CD8-positive, alpha-beta memory T cell (primary cell): ENCODE results near the gene PI4KB. TPM values are rescaled to one million over a fixed set of nuclear protein-coding genes. Genes with fewer than 3 reads are reported as not detected.

ENCODE experiments used
- CTCF ChIA-PET: fragments of 350-600 bp; sonication (Branson Sonifier 250); formaldehyde crosslinking; loops from one replicate; lab custom pipeline; 2021; ENCODE audit warnings: antibody characterized with exemption; lab: Charles Lee
- POLR2A ChIA-PET: fragments of 350-600 bp; sonication (Branson Sonifier 250); formaldehyde crosslinking; loops from one replicate; lab custom pipeline; 2021; ENCODE audit warnings: antibody characterized with exemption; lab: Charles Lee
- DNase-seq, 5 donors: peaks; one replicate each; pipeline versions ENCODE4 v3.0.0 to v3.0.0-alpha.2; 2020 to 2022; ENCODE audit warnings: mixed read lengths in 1 of 5
- H3K27ac ChIP-seq: one replicate; pipeline ENCODE4 v1.7.0; 2013; ENCODE audit warnings: low read depth, mild to moderate bottlenecking, low read length, moderate library complexity
- H3K27me3 ChIP-seq: 2 replicates; pipeline ENCODE4 v1.7.0; 2013; ENCODE audit warnings: low read length, mild to moderate bottlenecking; ENCODE audit not compliant: insufficient read depth, poor library complexity, severe bottlenecking
- H3K36me3 ChIP-seq: 2 replicates; pipeline ENCODE4 v1.7.0; 2013; ENCODE audit warnings: mild to moderate bottlenecking, low read length, moderate library complexity; ENCODE audit not compliant: insufficient read depth
- H3K4me1 ChIP-seq: 2 replicates; pipeline ENCODE4 v1.7.0; 2013; ENCODE audit warnings: mild to moderate bottlenecking, low read length, moderate library complexity; ENCODE audit not compliant: insufficient read depth
- H3K4me3 ChIP-seq: 2 replicates; pipeline ENCODE4 v1.7.0; 2013; ENCODE audit warnings: mild to moderate bottlenecking, low read length
- H3K9me3 ChIP-seq: 2 replicates; pipeline ENCODE4 v1.7.0; 2013; ENCODE audit warnings: mild to moderate bottlenecking, low read length
- H3K27ac Mint-ChIP-seq, 8 donors: one replicate each; pipeline ENCODE4 v1.8.0; 2020 to 2021; ENCODE audit warnings: mixed read lengths in 8 of 8, mild to moderate bottlenecking in 6 of 8, inconsistent platforms in 3 of 8, moderate library complexity in 3 of 8
- H3K27me3 Mint-ChIP-seq, 2 donors: one replicate each; pipeline ENCODE4 v1.8.0; 2020 to 2021; ENCODE audit warnings: mixed read lengths in 2 of 2, mild to moderate bottlenecking in 1 of 2, moderate library complexity in 1 of 2
- H3K36me3 Mint-ChIP-seq, 3 donors: one replicate each; pipeline ENCODE4 v1.8.0; 2020 to 2021; ENCODE audit warnings: mixed read lengths in 3 of 3, inconsistent platforms in 1 of 3, mild to moderate bottlenecking in 1 of 3
- H3K4me1 Mint-ChIP-seq, 3 donors: one replicate each; pipeline ENCODE4 v1.8.0; 2020 to 2021; ENCODE audit warnings: mixed read lengths in 3 of 3, inconsistent platforms in 1 of 3, mild to moderate bottlenecking in 1 of 3
- H3K4me3 Mint-ChIP-seq, 7 donors: one replicate each; pipeline ENCODE4 v1.8.0; 2020 to 2021; ENCODE audit warnings: mixed read lengths in 7 of 7, mild to moderate bottlenecking in 6 of 7, moderate library complexity in 4 of 7, inconsistent platforms in 2 of 7
- H3K9me3 Mint-ChIP-seq, 5 donors: one replicate each; pipeline ENCODE4 v1.8.0; 2020 to 2022; ENCODE audit warnings: mixed read lengths in 5 of 5, mild to moderate bottlenecking in 3 of 5, moderate library complexity in 2 of 5, inconsistent platforms in 1 of 5
- polyA plus RNA-seq: library from polyadenylated mRNA; unstranded; fragments of 300-500 nt; fragmentation: Illumina TruSeq; gene quantifications from one replicate; pipeline ENCODE4 v1.2.3, GENCODE V29; 2021
- total RNA-seq, 2 experiments: library from RNA; stranded (reverse); gene quantifications; one replicate each; pipeline ENCODE4 v1.2.3, GENCODE V29; 2021

The PI4KB gene
- total RNA-seq: 10 to 100 TPM; 59.9 to 65.5 TPM
- polyA plus RNA-seq: 67.5 TPM

DNA sequence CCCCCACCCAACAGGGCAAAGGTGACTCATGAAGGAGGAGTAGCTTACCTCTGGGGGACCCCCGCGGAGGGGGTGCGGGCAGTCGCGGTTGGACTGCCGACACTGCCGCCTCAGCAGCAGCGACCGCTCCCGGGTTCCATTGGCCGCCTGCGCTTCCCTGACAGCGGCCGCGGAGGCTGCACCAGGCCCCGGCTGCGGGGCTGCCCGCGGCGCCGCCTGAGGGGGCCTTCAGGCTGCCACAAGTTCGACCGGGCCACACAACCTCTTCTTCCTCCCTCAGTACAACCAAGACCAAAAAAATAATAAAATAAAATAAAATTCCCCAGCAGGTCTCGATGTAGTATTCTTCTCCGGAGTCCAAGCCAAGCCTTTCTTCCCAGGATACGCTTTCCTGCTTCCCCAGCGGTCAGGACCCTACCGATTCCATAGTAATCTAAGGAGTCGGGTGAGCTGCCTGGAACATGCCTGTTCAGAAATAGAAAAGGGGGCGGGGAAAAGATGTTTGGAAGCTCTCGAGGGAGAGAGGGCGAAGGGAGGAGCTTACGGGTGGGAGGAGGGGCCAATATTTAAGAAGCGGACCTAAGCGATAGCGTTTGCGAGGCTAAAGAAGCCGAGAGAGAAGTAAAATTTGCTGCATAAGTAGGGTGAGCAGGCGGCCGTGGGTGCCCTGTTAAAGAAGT is at the start of gene PI4KB:
PI4KB (minus strand) TSS at position 194 of the 680 bp plus-strand sequence. CDS start 10,935 bp downstream, outside the sequence.
- ChIA-PET POLR2A (interaction anchor here (1.0 to 1.7 kb wide), 9 partner anchors 9 to 435 kb away, joined by 3 to 13 read pairs (median 6); partner anchors contain the start of genes PSMB4, RFX5 and ZNF687), CTCF (interaction anchor here (0.9 to 6.5 kb wide), 8 partner anchors 12 to 228 kb away, joined by 3 to 64 read pairs (median 4); no protein-coding TSS in a partner anchor)
- H3K27ac ChIP-seq: peak within 1 kb of the TSS; percentile 83
- Mint-ChIP-seq H3K36me3 (peaks cover 0 to 42% (median 5%) of the 10 kb centered on the region in 3 donors), H3K27me3 (no peaks in the 10 kb centered on the region), H3K4me3 (peak within 1 kb of the TSS; percentile 91 to 99 (median 93)), H3K27ac (peak within 1 kb of the TSS; percentile 86 to 100 (median 98)), H3K4me1 (peaks cover 36 to 49% (median 49%) of the 10 kb centered on the region in 3 donors), H3K9me3 (no peaks in the 10 kb centered on the region)
- peaks cover 4% of the 10 kb centered on the region for H3K36me3 ChIP-seq
- H3K4me1 ChIP-seq: peaks cover 25% of the 10 kb centered on the region
- H3K27me3 ChIP-seq: no peaks in the 10 kb centered on the region
- no peaks in the 10 kb centered on the region for H3K9me3 ChIP-seq
- peak; percentile 80 to 95 (median 92) for DNase-seq
- peak within 1 kb of the TSS; percentile 85 for H3K4me3 ChIP-seq

GRCh38 chr1:151373196-151373595 is 46.0 kb upstream of the PI4KB start:
- no peak for DNase-seq
- Mint-ChIP-seq H3K27ac (no peak overlapping the region), H3K9me3 (no peaks in the 10 kb centered on the region), H3K27me3 (no peaks in the 10 kb centered on the region), H3K4me3 (no peak overlapping the region), H3K4me1 (no peaks in the 10 kb centered on the region), H3K36me3 (no peaks in the 10 kb centered on the region)
- Histone ChIP-seq H3K4me1 (no peaks in the 10 kb centered on the region), H3K4me3 (no peak overlapping the region), H3K9me3 (no peaks in the 10 kb centered on the region), H3K27me3 (no peaks in the 10 kb centered on the region), H3K36me3 (no peaks in the 10 kb centered on the region), H3K27ac (no peak overlapping the region)
- CTCF ChIA-PET: no interaction called here
- POLR2A ChIA-PET: no interaction called here

DNA sequence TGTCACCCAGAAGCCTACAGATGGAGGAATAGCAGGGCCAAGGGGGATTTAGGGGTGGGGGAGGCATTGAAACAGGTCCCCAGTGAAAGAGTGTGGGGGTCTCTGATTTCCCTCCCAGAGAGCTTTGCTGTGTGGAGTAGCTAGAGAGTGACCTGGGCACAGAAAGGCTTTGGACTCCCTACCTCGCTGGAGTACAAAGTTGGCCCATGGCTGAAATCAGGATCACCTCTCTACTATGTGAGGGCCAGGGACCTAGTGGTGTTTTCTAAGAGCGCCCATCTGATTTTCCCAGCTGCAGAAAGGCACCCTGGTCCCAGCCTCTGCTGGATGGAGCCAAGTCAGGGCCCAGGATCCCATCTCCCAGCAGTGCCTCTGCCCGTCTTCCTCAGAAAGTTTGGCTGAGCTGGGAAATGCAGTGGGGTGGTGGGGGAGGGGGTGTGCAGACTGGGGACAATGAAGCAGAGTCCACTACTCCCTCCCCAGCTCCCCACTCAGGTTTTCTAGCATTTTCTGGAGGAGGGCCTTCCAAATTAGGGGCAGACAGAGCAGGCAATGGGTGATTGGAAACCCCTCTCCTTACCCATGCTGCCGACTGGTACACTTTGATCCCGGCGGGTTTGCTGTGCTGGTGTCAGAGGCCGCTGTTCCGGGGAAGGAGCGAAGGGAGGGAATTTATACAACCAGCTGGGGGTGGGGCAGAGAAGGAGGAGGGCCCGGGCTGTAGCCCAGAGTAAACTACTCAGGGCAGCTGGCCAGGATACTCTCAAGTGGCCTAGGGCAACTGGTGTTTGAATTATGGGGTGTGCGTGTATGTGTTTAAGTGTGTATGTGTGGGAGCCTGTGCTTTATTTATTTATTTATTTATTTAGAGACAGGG is 45.1 kb upstream of the PI4KB start, which contains the start of gene SELENBP1:
SELENBP1 (minus strand) TSS at position 648 of the 877 bp plus-strand sequence; CDS start at position 584, 64 bp downstream.
- no peaks in the 10 kb centered on the region for H3K4me1 ChIP-seq
- no peaks in the 10 kb centered on the region for H3K36me3 Mint-ChIP-seq
- no peaks in the 10 kb centered on the region for H3K4me1 Mint-ChIP-seq
- H3K9me3 Mint-ChIP-seq: no peaks in the 10 kb centered on the region
- no peak within 1 kb of the TSS for H3K4me3 ChIP-seq
- H3K27ac ChIP-seq: peak within 1 kb of the TSS; percentile 43
- peak within 1 kb of the TSS in 1 of 8 donors; percentile 30 for H3K27ac Mint-ChIP-seq
- H3K9me3 ChIP-seq: no peaks in the 10 kb centered on the region
- H3K36me3 ChIP-seq: no peaks in the 10 kb centered on the region
- no peak within 1 kb of the TSS for H3K4me3 Mint-ChIP-seq
- no peak for DNase-seq
- POLR2A ChIA-PET: no interaction called here
- CTCF ChIA-PET: interaction anchor here (1.5 kb wide), 1 partner anchor 32 kb away, joined by 5 read pairs; no protein-coding TSS in a partner anchor
- H3K27me3 ChIP-seq: no peaks in the 10 kb centered on the region
- H3K27me3 Mint-ChIP-seq: no peaks in the 10 kb centered on the region

GRCh38 chr1:151371370-151372057 is 44.3 kb upstream of the PI4KB start:
- Histone ChIP-seq H3K4me1 (no peaks in the 10 kb centered on the region), H3K27ac (peak overlapping the region; percentile 43), H3K36me3 (no peaks in the 10 kb centered on the region), H3K27me3 (no peaks in the 10 kb centered on the region), H3K4me3 (no peak overlapping the region), H3K9me3 (no peaks in the 10 kb centered on the region)
- Mint-ChIP-seq H3K27me3 (no peaks in the 10 kb centered on the region), H3K27ac (peak overlapping the region in 1 of 8 donors; percentile 15), H3K4me3 (no peak overlapping the region), H3K9me3 (no peaks in the 10 kb centered on the region), H3K36me3 (no peaks in the 10 kb centered on the region), H3K4me1 (no peaks in the 10 kb centered on the region)
- ChIA-PET CTCF (interaction anchor here (1.5 kb wide), 1 partner anchor 31 kb away, joined by 5 read pairs; no protein-coding TSS in a partner anchor), POLR2A (no interaction called here)
- no peak for DNase-seq

DNA sequence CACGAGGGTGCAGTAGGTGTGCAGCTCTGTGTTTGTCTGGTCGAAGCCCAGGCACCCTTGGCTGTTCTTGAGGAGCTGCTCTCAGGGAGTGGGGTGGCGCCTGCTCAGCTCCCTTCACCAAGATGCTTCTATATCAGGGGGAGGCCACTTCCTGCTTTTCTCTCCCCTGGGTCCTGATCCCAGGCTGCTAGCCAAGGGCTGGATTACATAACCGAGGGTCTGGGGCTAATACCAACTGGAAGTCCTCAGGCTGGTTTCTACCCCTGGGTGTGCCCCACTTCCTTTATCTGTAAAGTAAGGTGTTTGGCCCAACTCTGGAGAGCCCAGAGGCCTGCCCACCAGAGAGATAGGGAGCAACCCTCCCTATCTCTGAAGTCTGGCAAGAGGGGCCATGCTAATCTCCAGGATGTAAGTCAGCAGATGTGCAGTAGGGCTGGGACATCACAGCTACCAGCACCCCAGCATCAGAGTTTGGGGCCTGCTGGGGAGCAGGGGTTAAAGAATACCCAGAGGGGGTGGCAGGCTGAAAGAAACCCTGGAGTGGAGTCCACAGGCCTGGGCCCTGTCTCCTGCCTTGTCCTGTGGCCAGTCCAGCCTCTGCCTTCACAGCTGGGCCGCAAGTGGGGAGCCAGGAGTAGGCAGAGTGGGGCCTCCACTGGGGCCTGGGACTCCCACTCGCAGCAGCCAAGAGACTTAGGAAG is 43.1 kb upstream of the PI4KB start:
- Histone ChIP-seq H3K27me3 (no peaks in the 10 kb centered on the region), H3K27ac (no peak overlapping the region), H3K36me3 (no peaks in the 10 kb centered on the region), H3K9me3 (no peaks in the 10 kb centered on the region), H3K4me3 (no peak overlapping the region), H3K4me1 (no peaks in the 10 kb centered on the region)
- ChIA-PET POLR2A (no interaction called here), CTCF (no interaction called here)
- no peak for DNase-seq
- Mint-ChIP-seq H3K9me3 (no peaks in the 10 kb centered on the region), H3K4me3 (no peak overlapping the region), H3K36me3 (no peaks in the 10 kb centered on the region), H3K27ac (peak overlapping the region in 1 of 8 donors; percentile 43), H3K4me1 (no peaks in the 10 kb centered on the region), H3K27me3 (no peaks in the 10 kb centered on the region)

DNA sequence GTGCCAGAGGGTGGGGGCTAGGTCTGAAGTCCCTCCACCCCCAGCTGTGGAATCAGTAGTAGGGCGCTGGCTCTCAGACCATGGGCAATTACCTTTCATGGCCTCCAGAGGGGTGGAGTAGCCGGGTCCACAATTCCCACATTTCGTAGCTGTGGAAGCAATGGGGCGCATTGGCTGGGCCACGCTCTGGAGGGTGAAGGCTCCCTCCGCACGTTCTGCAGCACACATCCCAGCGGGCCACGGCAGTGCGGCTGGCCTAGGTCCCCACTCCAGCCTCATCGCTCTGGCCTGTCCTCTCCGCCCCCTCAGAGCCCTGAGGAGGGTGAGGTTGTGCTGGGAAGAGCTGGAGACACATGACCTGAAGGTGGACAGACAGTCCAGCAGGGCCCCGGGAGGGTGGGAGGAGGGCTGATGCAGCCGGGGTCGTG is 42.4 kb upstream of the PI4KB start:
- POLR2A ChIA-PET: interaction anchor here (0.5 kb wide), 1 partner anchor 98 kb away, joined by 5 read pairs; no protein-coding TSS in a partner anchor
- no peaks in the 10 kb centered on the region for H3K36me3 Mint-ChIP-seq
- CTCF ChIA-PET: no interaction called here
- Histone ChIP-seq H3K27me3 (no peaks in the 10 kb centered on the region), H3K27ac (no peak overlapping the region), H3K9me3 (no peaks in the 10 kb centered on the region), H3K4me3 (no peak overlapping the region), H3K4me1 (no peaks in the 10 kb centered on the region), H3K36me3 (no peaks in the 10 kb centered on the region)
- H3K4me1 Mint-ChIP-seq: no peaks in the 10 kb centered on the region
- no peak for DNase-seq
- no peaks in the 10 kb centered on the region for H3K27me3 Mint-ChIP-seq
- H3K27ac Mint-ChIP-seq: no peak overlapping the region
- no peak overlapping the region for H3K4me3 Mint-ChIP-seq
- H3K9me3 Mint-ChIP-seq: no peaks in the 10 kb centered on the region

DNA sequence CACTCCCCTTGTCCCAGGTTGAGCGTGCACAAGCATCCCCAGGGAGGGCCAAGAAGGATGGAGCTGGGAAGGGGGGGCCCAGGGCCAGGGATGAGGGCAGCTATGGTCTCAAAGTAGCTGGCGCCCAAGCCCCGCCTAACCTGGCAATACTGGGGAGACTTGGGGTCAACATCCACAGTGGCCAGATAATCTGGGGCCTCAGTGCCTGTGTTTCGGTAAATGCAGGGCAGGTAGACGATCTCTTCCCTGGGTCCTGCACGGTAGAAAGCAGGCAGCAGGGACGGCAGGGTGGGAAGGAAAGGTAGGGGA is 42.0 kb upstream of the PI4KB start:
- no peak for DNase-seq
- Histone ChIP-seq H3K27ac (no peak overlapping the region), H3K4me3 (no peak overlapping the region), H3K4me1 (no peaks in the 10 kb centered on the region), H3K9me3 (no peaks in the 10 kb centered on the region), H3K36me3 (no peaks in the 10 kb centered on the region), H3K27me3 (no peaks in the 10 kb centered on the region)
- Mint-ChIP-seq H3K27me3 (no peaks in the 10 kb centered on the region), H3K4me3 (no peak overlapping the region), H3K27ac (no peak overlapping the region), H3K9me3 (no peaks in the 10 kb centered on the region), H3K4me1 (no peaks in the 10 kb centered on the region), H3K36me3 (no peaks in the 10 kb centered on the region)
- ChIA-PET POLR2A (interaction anchor here (0.5 kb wide), 1 partner anchor 98 kb away, joined by 5 read pairs; no protein-coding TSS in a partner anchor), CTCF (no interaction called here)
